ENCODE data around the gene NBL1. TPM values are rescaled to one million over a fixed set of nuclear protein-coding genes. Genes with fewer than 3 reads are reported as not detected.

The NBL1 gene
- total and polyA plus RNA-seq, 2 of the 4 experiments (the other 2 are of a cell fraction) = 14.0 to 54.2 TPM

DNA sequence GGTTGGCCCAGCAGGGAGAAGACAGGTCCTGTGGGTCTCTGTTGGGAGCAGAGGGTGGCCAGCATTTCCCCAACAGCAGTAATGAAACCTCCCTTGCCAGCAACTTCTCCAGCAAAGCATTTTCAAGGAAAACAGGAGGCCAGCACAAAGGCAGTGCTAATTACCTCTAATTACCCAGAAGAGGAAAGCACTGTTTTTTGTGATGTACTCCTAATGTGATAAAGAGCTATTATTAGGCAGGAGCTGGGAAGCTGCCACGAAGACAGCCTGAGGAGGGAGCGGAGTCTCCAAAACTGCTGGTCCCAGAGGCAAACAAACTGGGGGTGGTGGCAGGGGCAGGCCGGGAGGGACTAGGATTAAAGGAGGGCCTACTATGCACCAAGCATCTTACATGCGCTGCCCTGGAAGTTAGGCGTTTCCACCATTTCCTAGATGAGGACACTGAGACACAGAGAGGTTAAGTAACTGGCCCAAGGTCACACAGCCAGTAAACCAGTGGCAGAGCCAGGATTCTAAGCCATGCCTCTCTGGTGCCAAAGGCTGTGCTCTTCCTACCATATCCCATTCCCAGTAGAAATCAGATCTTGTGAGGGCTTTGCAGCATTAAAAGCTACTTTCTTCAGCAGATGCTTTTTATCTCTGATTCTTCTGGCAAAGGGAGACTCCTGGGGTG, 45.1 kb downstream of the NBL1 start:
- H3K4me2 ChIP-seq (ENCODE audit: low read depth, low read length) = no peak overlapping the region
- in situ Hi-C loops (cut with MboI; ENCODE audit: low sequenced_read_pairs) = no loop called here
- no peaks in the 10 kb centered on the region for H3K4me1 ChIP-seq (ENCODE audit: control insufficient read depth, insufficient read depth, low read length)
- no peak overlapping the region for H2BK120ac ChIP-seq (ENCODE audit: low read depth, low read length)
- no peak overlapping the region for H3K23ac ChIP-seq (ENCODE audit: low read depth, low read length)
- H2BK5ac ChIP-seq (ENCODE audit: low read depth, low read length, poor library complexity, severe bottlenecking) = no peak overlapping the region
- no peak overlapping the region for H4K91ac ChIP-seq (ENCODE audit: insufficient read depth, low read depth, low read length)
- peaks cover 12% of the 10 kb centered on the region; the same call in 1 of the 2 replicates for H3K36me3 ChIP-seq (ENCODE audit: control insufficient read depth, insufficient read depth, low read length)
- WGBS, 2 experiments (ENCODE audit: extremely low coverage in 2 of 2, insufficient read length in 1 of 2) = 96% methylated on average over 4 of the region's 5 CpGs; no CpG with 5 or more reads in 1 of the 2 experiments
- H3K79me1 ChIP-seq (ENCODE audit: low read depth in 1 of 2, low read length in 2 of 2) = no peaks in the 10 kb centered on the region
- no peaks in the 10 kb centered on the region for H3K9me1 ChIP-seq (ENCODE audit: insufficient read depth, low read length)
- ATAC-seq (ENCODE audit: low read depth) (no peak), DNase-seq (no peak)
- H3K4me3 ChIP-seq (ENCODE audit: insufficient read depth, low read depth, low read length) = no peak overlapping the region
- intact Hi-C loops (cut with micrococcal nuclease) = no loop called here
- no peak overlapping the region for H3K27ac ChIP-seq (ENCODE audit: insufficient read depth, low read length)
- H3K4ac ChIP-seq (ENCODE audit: low read depth, low read length) = no peak overlapping the region
- TF ChIP-seq MXI1 (IDR thresholded peaks at IDR 0.05; ENCODE audit: borderline replicate concordance, low read depth, low read length) = no peak
- no peak for TF ChIP-seq FOS (IDR thresholded peaks at IDR 0.05; ENCODE audit: low read depth, low read length)
- TF ChIP-seq RCOR1 (IDR thresholded peaks at IDR 0.05; ENCODE audit: insufficient replicate concordance, low read length) = no peak
- TF ChIP-seq, protein P1, sequence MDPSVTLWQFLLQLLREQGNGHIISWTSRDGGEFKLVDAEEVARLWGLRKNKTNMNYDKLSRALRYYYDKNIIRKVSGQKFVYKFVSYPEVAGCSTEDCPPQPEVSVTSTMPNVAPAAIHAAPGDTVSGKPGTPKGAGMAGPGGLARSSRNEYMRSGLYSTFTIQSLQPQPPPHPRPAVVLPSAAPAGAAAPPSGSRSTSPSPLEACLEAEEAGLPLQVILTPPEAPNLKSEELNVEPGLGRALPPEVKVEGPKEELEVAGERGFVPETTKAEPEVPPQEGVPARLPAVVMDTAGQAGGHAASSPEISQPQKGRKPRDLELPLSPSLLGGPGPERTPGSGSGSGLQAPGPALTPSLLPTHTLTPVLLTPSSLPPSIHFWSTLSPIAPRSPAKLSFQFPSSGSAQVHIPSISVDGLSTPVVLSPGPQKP (IDR thresholded peaks at IDR 0.05; ENCODE audit: borderline replicate concordance, low read depth, low read length) = no peak
- no peak for TF ChIP-seq MAZ (IDR thresholded peaks at IDR 0.05; ENCODE audit: borderline replicate concordance, low read depth, low read length)
- no peak for TF ChIP-seq CHD1 (IDR thresholded peaks at IDR 0.05; ENCODE audit: low read depth, low read length)
- no peak for TF ChIP-seq NFE2L2 (IDR thresholded peaks at IDR 0.05; ENCODE audit: low read depth, low read length)
- TF ChIP-seq BHLHE40 (IDR thresholded peaks at IDR 0.05; ENCODE audit: low read depth, low read length) = no peak
- TF ChIP-seq SMC3 (IDR thresholded peaks at IDR 0.05; ENCODE audit: low read depth, low read length) = no peak
- no peak overlapping the region for H2AK9ac ChIP-seq (replicated peaks; ENCODE audit: low read depth, low read length, poor library complexity)
- no peak overlapping the region for H3K9ac ChIP-seq (ENCODE audit: low read depth, low read length)
- no peak overlapping the region for H3K14ac ChIP-seq (replicated peaks; ENCODE audit: low read depth, low read length)
- H2AK5ac ChIP-seq (ENCODE audit: low read depth, low read length) = no peak overlapping the region
- no peaks in the 10 kb centered on the region; the same call in 1 of the 2 replicates for H4K20me1 ChIP-seq (ENCODE audit: insufficient read depth, low read length)
- H3K27me3 ChIP-seq (ENCODE audit: control insufficient read depth, insufficient read depth, low read length) = no peaks in the 10 kb centered on the region
- H4K5ac ChIP-seq (ENCODE audit: low read depth, low read length) = no peak overlapping the region
- H2BK20ac ChIP-seq (ENCODE audit: low read depth, low read length) = no peak overlapping the region
- dilution Hi-C loops (cut with HindIII; ENCODE audit: low sequenced_read_pairs, unreplicated experiment) = no loop called here
- POLR2A ChIA-PET (ENCODE audit: unreplicated experiment) = no interaction called here
- no peak overlapping the region for H3K18ac ChIP-seq (ENCODE audit: low read depth, low read length)
- no peak overlapping the region for H2AFZ ChIP-seq (replicated peaks; ENCODE audit: low read length, poor library complexity)
- no peak overlapping the region for H4K8ac ChIP-seq (ENCODE audit: low read depth in 2 of 2, low read length in 2 of 2)
- no peak overlapping the region for H3K56ac ChIP-seq (ENCODE audit: extremely low read depth, insufficient read depth, low read length)
- no peak overlapping the region for H2BK15ac ChIP-seq (ENCODE audit: low read depth, low read length)
- BruUV-seq (replicated peaks) = no TSS peak
- peaks cover 3% of the 10 kb centered on the region; the same call in 1 of the 2 replicates for H3K9me3 ChIP-seq (ENCODE audit: control insufficient read depth, insufficient read depth, low read length)
- CTCF ChIA-PET = no interaction called here

Data from IMR-90 (cell line).